Measurements from ENCODE around the gene PLSCR5.

The PLSCR5 gene, protein sequence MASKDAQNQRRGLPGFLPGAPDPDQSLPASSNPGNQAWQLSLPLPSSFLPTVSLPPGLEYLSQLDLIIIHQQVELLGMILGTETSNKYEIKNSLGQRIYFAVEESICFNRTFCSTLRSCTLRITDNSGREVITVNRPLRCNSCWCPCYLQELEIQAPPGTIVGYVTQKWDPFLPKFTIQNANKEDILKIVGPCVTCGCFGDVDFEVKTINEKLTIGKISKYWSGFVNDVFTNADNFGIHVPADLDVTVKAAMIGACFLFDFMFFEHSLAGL

DNA sequence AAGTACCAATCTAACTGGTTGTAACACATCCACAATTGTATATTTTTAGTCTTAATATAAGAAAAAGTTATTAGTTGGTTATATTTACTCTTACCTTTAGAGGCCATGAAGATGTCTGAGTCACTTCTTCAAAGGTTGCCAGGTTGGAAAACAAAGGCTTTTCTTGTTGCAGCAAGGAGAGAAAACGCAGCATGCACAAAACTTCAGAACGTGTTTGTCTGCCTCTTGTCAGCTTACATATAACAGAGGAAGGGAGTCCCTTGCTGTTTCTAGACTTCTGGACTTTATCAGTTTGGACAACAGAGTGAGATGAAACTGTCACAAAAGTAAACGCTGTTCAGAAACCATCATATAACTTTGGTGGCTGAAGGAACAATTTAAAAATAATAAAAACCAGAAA lies at the start of gene PLSCR5:
Gene PLSCR5, minus strand, starts transcription at position 241 of the 400 bp plus-strand sequence. Its CDS starts 134 bp downstream, at position 107.
- no peak for DNase-seq (ENCODE audit: low read depth)

- DNase-seq (ENCODE audit: low read depth) = no peak
These were observed 48.8 kb upstream of the PLSCR5 start for GRCh38 chr3:146653978-146654377.

DNA sequence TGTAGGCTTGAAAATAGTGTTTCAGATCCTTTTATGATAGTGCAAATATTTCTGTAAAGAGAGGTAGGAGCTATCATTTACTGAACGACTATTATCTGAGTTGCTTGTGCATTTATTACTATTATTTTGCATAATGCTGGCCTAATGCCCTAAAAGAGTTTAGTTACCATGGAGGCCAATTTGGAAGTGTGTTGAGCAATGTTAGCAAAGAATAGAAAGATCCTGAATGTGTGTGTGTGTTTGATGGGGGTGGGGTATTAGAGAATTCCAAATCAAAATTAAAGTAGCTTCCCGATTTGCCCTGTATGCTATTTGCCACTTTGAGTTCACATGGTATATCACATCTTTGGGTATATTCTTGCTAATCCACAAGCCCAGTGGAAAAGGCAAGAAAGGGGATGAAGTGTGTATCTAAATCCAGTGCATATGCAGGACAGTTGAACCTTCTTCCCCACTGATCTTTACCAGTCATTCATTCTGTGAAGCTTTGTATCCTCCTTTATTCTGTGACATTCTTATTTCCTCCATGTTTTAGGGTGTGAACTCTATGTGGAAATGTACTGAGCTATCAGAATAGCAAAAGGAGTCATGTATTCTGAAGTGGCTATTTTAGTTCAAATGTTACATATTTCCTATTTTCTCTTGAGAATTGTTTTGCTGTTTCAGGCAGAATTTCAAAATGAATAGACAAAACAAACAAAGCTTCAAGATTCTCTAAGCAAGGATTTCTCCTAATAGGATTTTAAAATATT lies 45.7 kb upstream of the PLSCR5 start:
- no peak for DNase-seq (ENCODE audit: low read depth)

DNA sequence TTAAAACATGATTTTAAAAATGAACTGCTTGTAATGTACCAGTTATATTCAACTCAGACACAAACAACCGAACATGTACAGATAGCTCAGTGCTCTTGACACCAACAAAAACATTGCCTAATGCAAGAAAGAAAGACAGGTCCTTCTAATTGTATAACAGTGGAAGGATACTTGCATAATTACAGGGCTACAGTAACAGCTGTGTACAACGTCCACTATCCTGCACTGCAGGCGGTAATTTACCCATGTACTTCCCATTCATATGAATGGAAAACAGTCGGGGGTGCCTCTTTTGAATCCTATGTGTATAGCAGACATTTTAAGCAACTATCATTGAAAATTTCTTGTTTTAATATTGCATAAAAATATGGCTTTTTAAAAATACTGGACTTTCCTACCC lies 41.1 kb upstream of the PLSCR5 start:
- DNase-seq (ENCODE audit: low read depth) = no peak

DNA sequence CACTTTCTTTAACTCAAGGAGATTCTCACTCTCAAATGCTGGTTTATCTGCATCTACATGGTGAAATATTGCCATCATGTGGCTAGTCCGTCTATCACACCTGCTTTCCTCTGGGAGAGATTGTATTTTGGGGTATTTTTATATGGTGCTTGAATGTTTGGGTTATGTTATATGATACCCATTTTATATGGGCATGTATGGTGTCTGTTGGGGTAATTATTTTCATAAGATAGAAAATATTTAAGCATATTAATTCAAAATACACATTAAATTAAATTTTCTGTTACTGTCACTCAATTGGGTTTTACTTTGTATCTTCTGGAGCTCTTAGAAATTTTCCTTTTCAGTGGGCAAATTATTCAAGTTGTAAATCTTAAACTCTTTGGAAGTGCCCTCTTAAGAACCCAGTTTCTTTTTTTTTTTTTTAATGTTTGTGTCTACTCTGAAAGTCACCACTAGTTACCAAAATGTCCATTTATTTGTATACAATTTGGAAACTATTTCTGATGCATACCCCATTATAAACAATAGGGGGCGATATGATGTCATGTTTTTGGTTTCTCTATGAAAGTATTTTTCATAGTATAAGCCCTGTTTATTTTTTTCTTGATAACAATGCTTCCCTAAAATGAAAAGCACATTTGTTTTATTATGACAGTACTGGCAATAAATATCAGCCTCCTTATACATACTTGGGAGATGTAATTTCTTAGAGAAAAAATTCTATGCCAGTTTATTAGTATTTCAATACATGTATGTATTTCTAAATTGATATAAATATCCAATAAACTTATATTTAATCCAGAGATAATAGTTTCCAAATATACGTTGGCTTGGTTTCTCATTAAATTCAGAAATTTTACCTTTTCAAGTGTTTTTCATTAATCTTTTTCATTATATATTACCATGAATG lies 36.1 kb upstream of the PLSCR5 start:
- DNase-seq (ENCODE audit: low read depth) = no peak

- no peak for DNase-seq (ENCODE audit: low read depth)
These were observed 35.2 kb upstream of the PLSCR5 start for GRCh38 chr3:146640361-146640760.

- DNase-seq (ENCODE audit: low read depth) = no peak
These were observed 33.6 kb upstream of the PLSCR5 start for GRCh38 chr3:146638718-146639117.

DNA sequence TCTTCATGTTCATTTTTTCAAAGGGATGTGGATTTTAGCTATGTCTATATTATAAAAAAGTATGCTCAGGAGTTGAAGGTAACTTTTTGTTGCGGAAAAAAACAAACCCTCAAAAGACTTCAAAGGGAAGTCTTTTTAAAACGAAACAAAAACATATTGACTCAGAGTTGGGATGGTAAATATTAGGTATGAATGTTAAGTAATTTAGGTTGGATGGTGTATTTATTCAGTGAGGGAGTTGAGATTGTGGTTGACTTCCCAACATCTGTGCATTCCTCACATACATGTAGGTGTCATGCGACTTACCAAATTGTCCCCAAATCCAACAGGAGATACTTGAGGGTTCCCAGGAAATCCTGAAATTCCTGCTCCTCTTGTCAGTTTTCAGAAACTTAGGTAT lies 32.7 kb upstream of the PLSCR5 start:
- DNase-seq (ENCODE audit: low read depth) = no peak

GRCh38 chr3:146636881-146637280 lies 31.7 kb upstream of the PLSCR5 start:
- no peak for DNase-seq (ENCODE audit: low read depth)

DNA sequence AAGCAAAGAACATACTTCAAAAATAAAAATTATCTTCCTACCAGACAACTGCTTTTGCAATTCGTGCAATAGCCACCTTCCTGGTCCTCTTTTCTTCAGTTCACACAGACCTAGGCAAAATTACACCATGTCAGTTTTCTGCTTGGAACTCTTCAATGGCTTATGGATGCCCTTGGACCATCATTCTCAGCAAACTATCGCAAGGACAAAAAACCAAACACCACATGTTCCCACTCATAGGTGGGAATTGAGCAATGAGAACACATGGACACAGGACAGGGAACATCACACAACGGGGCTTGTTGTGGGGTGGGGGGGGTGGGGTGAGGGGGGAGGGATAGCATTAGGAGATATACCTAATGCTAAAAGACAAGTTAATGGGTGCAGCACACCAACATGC lies 29.2 kb upstream of the PLSCR5 start:
- no peak for DNase-seq (ENCODE audit: low read depth)

GRCh38 chr3:146628671-146629070 lies 23.5 kb upstream of the PLSCR5 start:
- no peak for DNase-seq (ENCODE audit: low read depth)

GRCh38 chr3:146626403-146627122 lies 21.4 kb upstream of the PLSCR5 start:
- DNase-seq (ENCODE audit: low read depth) = no peak

- DNase-seq (ENCODE audit: low read depth) = no peak
These were observed 20.1 kb upstream of the PLSCR5 start for GRCh38 chr3:146625186-146625775.

DNA sequence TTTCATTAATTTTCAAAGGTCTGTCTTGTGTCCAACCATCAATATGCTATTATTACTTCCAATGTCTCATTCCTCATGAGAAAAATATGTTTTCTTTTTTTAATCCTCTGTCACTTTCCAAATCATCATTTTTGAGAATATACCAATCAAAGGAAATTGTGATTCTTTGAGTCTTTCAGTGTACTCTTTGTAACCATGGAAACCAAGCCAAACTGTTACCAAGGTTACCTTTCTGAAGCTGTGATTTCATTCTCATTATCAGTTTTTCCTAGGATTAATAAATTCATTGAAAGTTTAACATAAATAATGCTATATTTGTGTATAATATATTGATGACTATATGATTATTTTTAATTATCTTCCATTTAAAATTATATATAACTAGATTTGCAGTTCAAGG lies 16.6 kb upstream of the PLSCR5 start:
- DNase-seq (ENCODE audit: low read depth) = no peak

DNA sequence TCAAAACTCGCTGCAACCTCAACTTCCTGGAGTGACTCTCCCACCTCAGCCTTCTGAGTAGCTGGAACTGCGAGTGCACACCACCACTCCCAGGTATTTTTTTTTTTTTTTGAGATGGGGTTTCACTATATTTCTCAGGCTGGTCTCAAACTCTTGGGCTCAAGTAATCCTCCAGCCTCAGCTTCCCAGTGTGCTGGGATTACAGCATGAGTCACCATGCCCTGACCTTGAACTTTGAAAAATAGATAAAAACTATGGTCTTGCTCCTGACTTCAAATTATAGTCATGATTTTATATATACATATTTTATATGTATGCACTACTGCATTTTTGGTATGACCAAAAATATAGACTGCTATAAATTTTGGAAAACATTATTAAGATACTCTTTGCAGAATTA lies 6.9 kb upstream of the PLSCR5 start:
- no peak for DNase-seq (ENCODE audit: low read depth)

DNA sequence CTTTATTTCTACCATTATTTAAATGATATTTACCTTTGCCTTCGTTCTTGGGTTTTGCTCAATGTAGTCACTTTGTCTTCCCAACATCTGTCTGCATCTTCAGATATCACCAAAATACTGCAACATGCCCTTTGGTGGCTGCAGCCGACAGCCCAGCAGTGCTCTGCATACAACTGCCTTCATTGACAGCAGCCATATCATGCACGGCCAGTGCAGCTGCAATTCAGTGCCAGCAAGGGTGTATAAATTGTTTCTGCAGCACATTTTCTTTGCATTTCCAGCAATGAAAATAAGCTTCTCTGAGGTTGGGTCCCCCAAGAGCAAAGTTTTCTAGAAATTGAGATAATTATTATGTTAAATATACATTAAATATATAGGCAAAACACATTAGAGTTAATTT lies 6.0 kb upstream of the PLSCR5 start:
- no peak for DNase-seq (ENCODE audit: low read depth)

DNA sequence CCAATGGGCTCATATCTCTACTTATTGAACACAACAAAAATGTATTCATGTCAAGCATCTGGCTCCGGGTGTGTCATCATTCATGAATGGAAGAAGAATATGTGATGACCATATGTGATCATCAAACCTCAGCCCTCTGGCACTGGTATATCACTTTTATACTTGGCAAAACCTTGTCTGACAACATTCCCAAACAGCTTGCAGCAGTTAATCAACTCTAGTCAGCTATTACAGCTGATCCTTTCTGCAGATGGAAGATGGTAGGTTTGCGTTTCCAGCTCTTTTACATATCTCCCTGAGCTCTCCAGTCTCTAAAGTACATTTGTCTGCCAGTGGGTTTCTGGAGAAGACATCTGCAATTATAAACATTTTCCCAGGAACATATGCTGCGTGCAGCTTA lies 6.6 kb downstream of the PLSCR5 start:
- DNase-seq (ENCODE audit: low read depth) = no peak

DNA sequence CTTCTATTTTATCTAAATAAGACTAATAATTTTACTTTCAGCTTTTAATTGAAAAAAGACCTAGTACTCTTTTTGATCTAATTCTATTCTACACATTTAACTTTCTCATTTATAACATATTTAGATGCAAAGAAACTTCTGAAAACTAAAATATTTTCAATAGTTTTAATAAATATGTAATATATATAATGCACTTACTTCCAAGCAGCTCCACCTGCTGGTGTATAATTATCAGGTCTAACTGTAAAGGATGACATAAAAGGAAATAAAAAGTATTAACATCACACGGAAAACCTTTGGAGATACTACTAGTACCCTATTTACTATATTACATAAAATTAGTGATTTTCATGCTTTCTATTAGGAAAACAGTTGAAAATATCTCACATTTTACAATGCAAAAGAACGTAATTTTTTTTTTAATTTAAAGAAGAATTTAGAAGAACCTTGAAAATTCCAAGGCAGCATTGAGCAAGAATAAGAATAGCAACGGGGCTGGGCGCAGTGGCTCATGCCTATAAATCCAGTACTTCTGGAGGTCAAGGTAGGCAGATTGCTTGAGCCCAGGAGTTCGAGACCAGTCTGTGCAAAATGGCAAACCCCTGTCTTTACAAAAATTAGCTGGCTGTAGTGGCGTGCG lies 10.2 kb downstream of the PLSCR5 start:
- DNase-seq (ENCODE audit: low read depth) = no peak

DNA sequence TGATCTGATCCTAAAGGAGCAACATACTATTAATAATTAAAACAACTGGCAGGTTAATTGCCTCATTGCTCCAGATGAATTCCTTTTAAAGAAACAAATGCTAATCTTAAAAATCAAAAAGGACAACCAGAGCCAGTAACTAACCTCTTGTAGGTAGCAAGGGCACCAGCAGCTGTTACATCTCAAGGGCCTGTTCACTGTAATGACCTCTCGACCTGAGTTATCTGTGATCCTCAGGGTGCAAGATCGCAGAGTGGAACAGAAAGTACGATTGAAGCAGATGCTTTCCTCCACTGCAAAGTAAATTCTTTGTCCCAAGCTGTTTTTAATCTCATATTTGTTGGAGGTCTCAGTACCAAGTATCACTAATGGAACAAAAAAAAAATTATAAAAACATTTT lies 11.4 kb downstream of the PLSCR5 start:
- no peak for DNase-seq (ENCODE audit: low read depth)

DNA sequence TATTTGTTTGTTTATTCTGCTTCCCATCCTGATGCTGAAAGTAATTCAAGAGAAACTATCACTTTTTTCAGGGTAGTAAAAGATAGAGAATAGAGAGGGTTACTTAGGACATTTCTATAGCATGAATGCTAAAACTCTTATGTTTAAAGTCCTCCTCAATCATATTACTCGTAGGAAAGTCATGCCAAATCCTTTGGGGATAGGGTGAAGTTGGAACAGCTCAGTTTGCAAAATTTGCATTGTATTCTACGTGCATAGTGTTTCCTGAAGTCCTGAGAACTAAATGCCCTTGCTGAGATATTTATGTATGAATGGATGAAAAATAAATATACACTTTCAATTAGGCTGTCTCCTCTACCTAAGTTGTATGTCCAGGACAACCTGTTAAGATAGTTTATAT lies 14.6 kb downstream of the PLSCR5 start:
- no peak for DNase-seq (ENCODE audit: low read depth)

GRCh38 chr3:146589899-146590508 lies 15.1 kb downstream of the PLSCR5 start:
- no peak for DNase-seq (ENCODE audit: low read depth)
